SK-N-SH (cell line): ENCODE measurements around the gene MRNIP. TPM values are rescaled to one million over a fixed set of nuclear protein-coding genes. Genes with fewer than 3 reads are reported as not detected.

ENCODE experiments used
- CTCF ChIA-PET: fragments of 300-600, 350-600 bp; formaldehyde crosslinking; extraction: SDS; loops from one replicate; lab custom pipeline; 2021; lab: Yijun Ruan, JAX
- POLR2A ChIA-PET: fragments of 350-600 bp; sonication (Branson Sonifier 250); formaldehyde crosslinking; extraction: SDS; loops from one replicate; lab custom pipeline; 2020; ENCODE audit warnings: antibody characterized with exemption, inconsistent platforms; lab: Yijun Ruan, JAX
- DNase-seq: peaks from one replicate; pipeline ENCODE4 v3.0.0; 2012
- H2AFZ ChIP-seq: fragments of 200-600 bp; sonication (generic); 2 replicates; pipeline ENCODE4 v1.8.1; 2016; ENCODE audit warnings: antibody characterized with exemption, mild to moderate bottlenecking, low read depth
- H3F3A ChIP-seq: fragments of 200-600 bp; sonication (generic); replicated peaks from 2 replicates; pipeline ENCODE3; 2016; ENCODE audit warnings: antibody characterized with exemption, mild to moderate bottlenecking; ENCODE audit not compliant: insufficient read depth
- H3K27ac ChIP-seq, 2 experiments: fragments of 200-500 bp in 1 of 2; fragments of 200-600 bp in 1 of 2; sonication (Bioruptor generic) in 1 of 2; sonication (generic), shearing (Covaris generic) in 1 of 2; 2 replicates each; pipeline versions ENCODE4 v1.5.1 to v1.6.1; 2014 to 2016; ENCODE audit warnings: low read depth in 2 of 2, inconsistent platforms in 1 of 2, low read length in 1 of 2, mild to moderate bottlenecking in 1 of 2, mixed read lengths in 1 of 2
- H3K27me3 ChIP-seq: fragments of 200-600 bp; sonication (generic), shearing (Covaris generic); 2 replicates; pipeline ENCODE4 v1.6.1; 2016; ENCODE audit warnings: mixed run types; ENCODE audit not compliant: insufficient read depth
- H3K36me3 ChIP-seq, 2 experiments: fragments of 200-500 bp in 1 of 2; fragments of 200-600 bp in 1 of 2; sonication (Bioruptor generic) in 1 of 2; sonication (generic) in 1 of 2; replicated peaks in 1 of 2; 2 replicates each; pipeline versions ENCODE3 to v1.5.1; 2014 to 2016; ENCODE audit warnings: low read length in 1 of 2, mild to moderate bottlenecking in 1 of 2; ENCODE audit not compliant: insufficient read depth in 2 of 2, control insufficient read depth in 1 of 2
- H3K4me1 ChIP-seq, 2 experiments: fragments of 200-500 bp in 1 of 2; fragments of 200-600 bp in 1 of 2; sonication (Bioruptor generic) in 1 of 2; sonication (generic), shearing (Covaris generic) in 1 of 2; 2 replicates each; pipeline versions ENCODE4 v1.5.1 to v1.6.1; 2014 to 2016; ENCODE audit warnings: low read depth in 1 of 2, low read length in 1 of 2, mixed run types in 1 of 2; ENCODE audit not compliant: insufficient read depth in 2 of 2, control insufficient read depth in 1 of 2
- H3K4me2 ChIP-seq: fragments of 200-600 bp; sonication (generic), shearing (Covaris generic); 2 replicates; pipeline ENCODE4 v1.6.1; 2017; ENCODE audit warnings: mixed run types
- H3K4me3 ChIP-seq, 2 experiments: fragments of 200-500 bp in 1 of 2; fragments of 200-600 bp in 1 of 2; sonication (Bioruptor generic) in 1 of 2; sonication (generic), shearing (Covaris generic) in 1 of 2; 2 replicates each; pipeline versions ENCODE4 v1.5.1 to v1.8.1; 2014 to 2016; ENCODE audit warnings: low read depth in 2 of 2, inconsistent platforms in 1 of 2, low read length in 1 of 2, mild to moderate bottlenecking in 1 of 2, mixed read lengths in 1 of 2, moderate library complexity in 1 of 2
- H3K79me2 ChIP-seq: fragments of 200-600 bp; sonication (generic); 2 replicates; pipeline ENCODE4 v1.8.1; 2017; ENCODE audit warnings: mild to moderate bottlenecking; ENCODE audit not compliant: insufficient read depth
- H3K9ac ChIP-seq: fragments of 200-600 bp; sonication (generic); 2 replicates; pipeline ENCODE4 v1.6.1; 2017; ENCODE audit warnings: mixed run types
- H3K9me2 ChIP-seq: fragments of 200-600 bp; sonication (generic); 2 replicates; pipeline ENCODE4 v1.6.1; 2017; ENCODE audit warnings: mixed run types
- H3K9me3 ChIP-seq: fragments of 200-600 bp; sonication (generic); 2 replicates; pipeline ENCODE4 v1.6.1; 2017; ENCODE audit warnings: mixed run types, mild to moderate bottlenecking, moderate library complexity
- H4K20me1 ChIP-seq: fragments of 200-600 bp; sonication (generic); 2 replicates; pipeline ENCODE4 v1.6.1; 2017; ENCODE audit warnings: mild to moderate bottlenecking, mixed run types; ENCODE audit not compliant: insufficient read depth
- CHD2 ChIP-seq: fragments of 150-350 bp; IDR thresholded peaks from 2 replicates; pipeline ENCODE4 v1.6.1; 2018; ENCODE audit warnings: low read length; ENCODE audit not compliant: partially characterized antibody
- EP300 ChIP-seq, 2 experiments: IDR thresholded peaks; 2 replicates each; pipeline versions ENCODE4 v1.4.0 to v1.6.1; 2012; ENCODE audit warnings: borderline replicate concordance in 1 of 2, low read depth in 1 of 2, low read length in 1 of 2
- GABPA ChIP-seq: IDR thresholded peaks from 2 replicates; pipeline ENCODE4 v1.4.0; 2012; ENCODE audit warnings: low read depth, mild to moderate bottlenecking
- IRF3 ChIP-seq: fragments of 150-350 bp; IDR thresholded peaks from 2 replicates; pipeline ENCODE4 v1.6.1; 2016; ENCODE audit warnings: mild to moderate bottlenecking, low read depth, low read length
- JUND ChIP-seq: IDR thresholded peaks from 2 replicates; pipeline ENCODE4 v1.4.0; 2012
- MAX ChIP-seq: IDR thresholded peaks from 2 replicates; pipeline ENCODE4 v1.4.0; 2012; ENCODE audit warnings: low read depth
- MXI1 ChIP-seq: IDR thresholded peaks from 2 replicates; pipeline ENCODE4 v1.6.1; 2012; ENCODE audit warnings: mild to moderate bottlenecking, low read depth, low read length, improper control_type of control experiment
- NRF1 ChIP-seq: IDR thresholded peaks from 2 replicates; pipeline ENCODE4 v1.6.1; 2012; ENCODE audit warnings: low read depth, mild to moderate bottlenecking, low read length
- POLR2AphosphoS5 ChIP-seq: IDR thresholded peaks from 2 replicates; pipeline ENCODE4 v1.6.1; 2012; ENCODE audit warnings: low read depth, low read length
- RFX5 ChIP-seq: IDR thresholded peaks from 2 replicates; pipeline ENCODE4 v1.6.1; 2012; ENCODE audit warnings: mild to moderate bottlenecking, improper control_type of control experiment, low read length
- SIN3A ChIP-seq: IDR thresholded peaks from 2 replicates; pipeline ENCODE4 v1.6.1; 2012; ENCODE audit warnings: low read depth, mild to moderate bottlenecking, low read length, moderate library complexity, borderline replicate concordance
- TAF1 ChIP-seq: IDR thresholded peaks from 2 replicates; pipeline ENCODE4 v1.6.1; 2012; ENCODE audit warnings: low read depth, mild to moderate bottlenecking, low read length, moderate library complexity, borderline replicate concordance
- TCF12 ChIP-seq: IDR thresholded peaks from 2 replicates; pipeline ENCODE4 v1.4.0; 2012
- USF1 ChIP-seq: IDR thresholded peaks from 2 replicates; pipeline ENCODE4 v1.4.0; 2012; ENCODE audit warnings: low read depth, borderline replicate concordance
- YY1 ChIP-seq: IDR thresholded peaks from 2 replicates; pipeline ENCODE4 v1.4.0; 2012; ENCODE audit warnings: low read depth, mild to moderate bottlenecking
- ZBTB33 ChIP-seq: IDR thresholded peaks from 2 replicates; pipeline ENCODE4 v1.4.0; 2012; ENCODE audit warnings: low read depth, borderline replicate concordance
- WGBS: methylation state at CpG from one replicate; pipeline ENCODE4 v1.1.6; 2017; ENCODE audit warnings: low lambda C conversion rate; 5-methylcytosine and 5-hydroxymethylcytosine counted together
- polyA plus RNA-seq, 3 experiments: library from polyadenylated mRNA; depleted of rRNA; stranded (reverse); fragments of >200 nt; gene quantifications; 2 replicates each; pipeline ENCODE4 v1.2.3, GENCODE V29; 2012

MRNIP gene
- polyA plus RNA-seq (2012; rRNA removed), result 32.8 and 34.9 TPM in 2 replicates
- polyA plus RNA-seq (2012; cell fraction: cytosol; rRNA removed), result 12.4 and 13.7 TPM in 2 replicates
- polyA plus RNA-seq (2012; cell fraction: nucleus; rRNA removed), result 283 and 329 TPM in 2 replicates

GRCh38 chr5:179858586-179859427, at the start of gene MRNIP:
Gene MRNIP (minus strand): TSS chr5:179858817. CDS start chr5:179858796, 21 bp downstream.
- H3K36me3 ChIP-seq, result peaks cover 17 to 24% of the 10 kb centered on the region in 2 experiments
- peak within 1 kb of the TSS; percentile 74 to 93; a peak in 3 of 4 replicates for H3K27ac ChIP-seq
- H3K4me2 ChIP-seq, result peak within 1 kb of the TSS; percentile 95
- peaks cover 13% of the 10 kb centered on the region for H3F3A ChIP-seq
- H3K27me3 ChIP-seq, result no peaks in the 10 kb centered on the region
- DNase-seq, result peak; percentile 97
- peak within 1 kb of the TSS; percentile 97 for H2AFZ ChIP-seq
- H3K9me2 ChIP-seq, result no peaks in the 10 kb centered on the region
- no peaks in the 10 kb centered on the region for H3K9me3 ChIP-seq
- 0 out of 2 replicates have a peak, but pooled peaks have one; percentile 7 for TF ChIP-seq JUND
- TF ChIP-seq MXI1, result peak; percentile 93
- no peak for TF ChIP-seq RFX5
- TF ChIP-seq GABPA, result peak; percentile 72
- peak; percentile 96 for TF ChIP-seq NRF1
- no peak for TF ChIP-seq EP300 (IDR thresholded peaks at IDR 0.05; ENCODE audit: borderline replicate concordance in 1 of 2, low read depth in 1 of 2, low read length in 1 of 2)
- TF ChIP-seq CHD2, result peak; percentile 17
- TF ChIP-seq TCF12, result no peak
- TF ChIP-seq IRF3, result no peak
- TF ChIP-seq SIN3A, result peak; percentile 6; the same call in 1 of the 2 replicates
- peak; percentile 88 for TF ChIP-seq MAX
- peak; percentile 89 for TF ChIP-seq POLR2AphosphoS5
- 0 out of 2 replicates have a peak, but pooled peaks have one; percentile 7 for TF ChIP-seq USF1
- TF ChIP-seq ZBTB33, result no peak
- peak; percentile 76 for TF ChIP-seq YY1
- TF ChIP-seq TAF1, result peak; percentile 75; the same call in 1 of the 2 replicates
- TF ChIP-seq, all 33 proteins: peak for 11
- Histone ChIP-seq H3K9ac (peak within 1 kb of the TSS; percentile 79), H3K4me1 (peaks cover 5 to 9% of the 10 kb centered on the region in 2 experiments; a peak in 1 of 4 replicates), H4K20me1 (no peaks in the 10 kb centered on the region), H3K4me3 (peak within 1 kb of the TSS; percentile 81 to 100), H3K79me2 (peaks cover 31% of the 10 kb centered on the region)
- ChIA-PET POLR2A (interaction anchor here (1.0 to 1.2 kb wide), 2 partner anchors 9 to 37 kb away, joined by 3 read pairs; no protein-coding TSS in a partner anchor), CTCF (no interaction called here)
- WGBS, result 4% methylated on average over 42 of the region's 90 CpGs
